Measurements from ENCODE around the gene PPHLN1.

DNA sequence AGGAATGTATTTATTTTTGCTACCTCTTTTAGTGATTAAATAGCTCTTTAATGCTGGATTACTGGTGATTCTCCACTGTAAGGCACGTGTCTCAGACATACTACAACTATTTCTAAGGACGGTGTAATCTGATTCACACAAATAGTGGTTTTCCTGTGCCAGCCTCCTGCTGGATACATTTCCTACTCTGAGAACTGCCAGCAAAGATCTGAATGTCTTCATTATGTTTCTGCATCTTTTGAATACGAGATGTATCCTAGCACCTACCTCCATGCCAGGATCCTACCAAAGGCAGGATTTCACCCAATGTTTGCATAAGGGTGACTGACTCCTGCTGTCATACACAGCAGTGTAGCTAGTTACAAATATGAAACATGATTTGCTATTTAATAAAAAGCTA is 143.0 kb downstream of the PPHLN1 start:
- TF ChIP-seq, protein P1, sequence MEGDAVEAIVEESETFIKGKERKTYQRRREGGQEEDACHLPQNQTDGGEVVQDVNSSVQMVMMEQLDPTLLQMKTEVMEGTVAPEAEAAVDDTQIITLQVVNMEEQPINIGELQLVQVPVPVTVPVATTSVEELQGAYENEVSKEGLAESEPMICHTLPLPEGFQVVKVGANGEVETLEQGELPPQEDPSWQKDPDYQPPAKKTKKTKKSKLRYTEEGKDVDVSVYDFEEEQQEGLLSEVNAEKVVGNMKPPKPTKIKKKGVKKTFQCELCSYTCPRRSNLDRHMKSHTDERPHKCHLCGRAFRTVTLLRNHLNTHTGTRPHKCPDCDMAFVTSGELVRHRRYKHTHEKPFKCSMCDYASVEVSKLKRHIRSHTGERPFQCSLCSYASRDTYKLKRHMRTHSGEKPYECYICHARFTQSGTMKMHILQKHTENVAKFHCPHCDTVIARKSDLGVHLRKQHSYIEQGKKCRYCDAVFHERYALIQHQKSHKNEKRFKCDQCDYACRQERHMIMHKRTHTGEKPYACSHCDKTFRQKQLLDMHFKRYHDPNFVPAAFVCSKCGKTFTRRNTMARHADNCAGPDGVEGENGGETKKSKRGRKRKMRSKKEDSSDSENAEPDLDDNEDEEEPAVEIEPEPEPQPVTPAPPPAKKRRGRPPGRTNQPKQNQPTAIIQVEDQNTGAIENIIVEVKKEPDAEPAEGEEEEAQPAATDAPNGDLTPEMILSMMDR (IDR thresholded peaks at IDR 0.05) = no peak
- no peak for TF ChIP-seq POLR2A (IDR thresholded peaks at IDR 0.05)

Measured in lower leg skin (tissue), 3 donors.